ENCODE data around the gene CTNND1.

CTNND1 gene

GRCh38 chr11:57745206-57745605, 16.4 kb upstream of the CTNND1 start:
- no peak for TF ChIP-seq EZH2phosphoT487 (conservative IDR thresholded peaks at IDR 0.05; ENCODE audit: low read length)
- TF ChIP-seq, protein P1, sequence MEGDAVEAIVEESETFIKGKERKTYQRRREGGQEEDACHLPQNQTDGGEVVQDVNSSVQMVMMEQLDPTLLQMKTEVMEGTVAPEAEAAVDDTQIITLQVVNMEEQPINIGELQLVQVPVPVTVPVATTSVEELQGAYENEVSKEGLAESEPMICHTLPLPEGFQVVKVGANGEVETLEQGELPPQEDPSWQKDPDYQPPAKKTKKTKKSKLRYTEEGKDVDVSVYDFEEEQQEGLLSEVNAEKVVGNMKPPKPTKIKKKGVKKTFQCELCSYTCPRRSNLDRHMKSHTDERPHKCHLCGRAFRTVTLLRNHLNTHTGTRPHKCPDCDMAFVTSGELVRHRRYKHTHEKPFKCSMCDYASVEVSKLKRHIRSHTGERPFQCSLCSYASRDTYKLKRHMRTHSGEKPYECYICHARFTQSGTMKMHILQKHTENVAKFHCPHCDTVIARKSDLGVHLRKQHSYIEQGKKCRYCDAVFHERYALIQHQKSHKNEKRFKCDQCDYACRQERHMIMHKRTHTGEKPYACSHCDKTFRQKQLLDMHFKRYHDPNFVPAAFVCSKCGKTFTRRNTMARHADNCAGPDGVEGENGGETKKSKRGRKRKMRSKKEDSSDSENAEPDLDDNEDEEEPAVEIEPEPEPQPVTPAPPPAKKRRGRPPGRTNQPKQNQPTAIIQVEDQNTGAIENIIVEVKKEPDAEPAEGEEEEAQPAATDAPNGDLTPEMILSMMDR (IDR thresholded peaks at IDR 0.05; ENCODE audit: insufficient read depth, low read length, poor library complexity, severe bottlenecking) = no peak
- Histone ChIP-seq H3K9ac (ENCODE audit: low read length) (no peak overlapping the region), H4K20me1 (ENCODE audit: low read depth, low read length) (no peaks in the 10 kb centered on the region), H3K9me3 (ENCODE audit: insufficient read depth, low read length) (no peaks in the 10 kb centered on the region), H3K4me3 (ENCODE audit: insufficient read depth, low read length, poor library complexity, severe bottlenecking) (no peak overlapping the region), H3F3A (ENCODE audit: insufficient read depth) (peaks cover 20% of the 10 kb centered on the region), H3K79me2 (ENCODE audit: insufficient read depth, low read length) (peaks cover 15% of the 10 kb centered on the region), H3K27me3 (ENCODE audit: low read length) (no peaks in the 10 kb centered on the region), H3K27ac (ENCODE audit: low read depth, low read length) (no peak overlapping the region), H2AFZ (ENCODE audit: low read depth, low read length, severe bottlenecking) (no peak overlapping the region), H3K9me2 (replicated peaks; ENCODE audit: insufficient read depth, low read length) (no peaks in the 10 kb centered on the region), H3K36me3 (ENCODE audit: low read length) (0 out of 2 replicates have a peak, but pooled peaks cover 6% of the 10 kb centered on the region), H3K4me2 (ENCODE audit: low read depth, low read length, poor library complexity, severe bottlenecking) (no peak overlapping the region)

DNA sequence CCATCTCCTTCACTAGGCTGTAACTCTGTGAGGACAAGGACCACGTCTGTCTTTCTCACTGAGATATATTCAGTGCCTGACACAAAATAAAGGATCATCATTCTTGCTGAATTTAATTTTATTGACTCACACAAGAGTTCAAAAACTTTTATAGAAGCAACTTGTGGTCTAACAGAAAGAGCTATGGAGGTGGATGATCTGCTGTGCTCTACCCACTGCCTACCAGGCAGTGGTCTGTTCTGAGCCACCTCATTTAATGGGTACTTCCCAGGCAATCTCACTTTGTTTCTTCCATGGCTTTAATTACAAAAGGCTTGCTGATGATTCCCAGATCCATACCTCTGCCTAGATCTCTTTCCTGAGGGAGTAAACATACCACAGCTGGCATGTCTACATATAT, 14.7 kb upstream of the CTNND1 start:
- Histone ChIP-seq H4K20me1 (ENCODE audit: low read depth, low read length) (no peaks in the 10 kb centered on the region), H3K9me2 (replicated peaks; ENCODE audit: insufficient read depth, low read length) (no peaks in the 10 kb centered on the region), H3K36me3 (ENCODE audit: low read length) (0 out of 2 replicates have a peak, but pooled peaks cover 6% of the 10 kb centered on the region), H2AFZ (ENCODE audit: low read depth, low read length, severe bottlenecking) (no peak overlapping the region), H3K27ac (ENCODE audit: low read depth, low read length) (no peak overlapping the region), H3K9me3 (ENCODE audit: insufficient read depth, low read length) (no peaks in the 10 kb centered on the region), H3K9ac (ENCODE audit: low read length) (no peak overlapping the region), H3K79me2 (ENCODE audit: insufficient read depth, low read length) (peaks cover 10% of the 10 kb centered on the region), H3F3A (ENCODE audit: insufficient read depth) (peaks cover 16% of the 10 kb centered on the region), H3K4me3 (ENCODE audit: insufficient read depth, low read length, poor library complexity, severe bottlenecking) (no peak overlapping the region), H3K27me3 (ENCODE audit: low read length) (no peaks in the 10 kb centered on the region), H3K4me2 (ENCODE audit: low read depth, low read length, poor library complexity, severe bottlenecking) (no peak overlapping the region)
- no peak for TF ChIP-seq EZH2phosphoT487 (conservative IDR thresholded peaks at IDR 0.05; ENCODE audit: low read length)
- TF ChIP-seq, protein P1 (IDR thresholded peaks at IDR 0.05; ENCODE audit: insufficient read depth, low read length, poor library complexity, severe bottlenecking) = no peak

DNA sequence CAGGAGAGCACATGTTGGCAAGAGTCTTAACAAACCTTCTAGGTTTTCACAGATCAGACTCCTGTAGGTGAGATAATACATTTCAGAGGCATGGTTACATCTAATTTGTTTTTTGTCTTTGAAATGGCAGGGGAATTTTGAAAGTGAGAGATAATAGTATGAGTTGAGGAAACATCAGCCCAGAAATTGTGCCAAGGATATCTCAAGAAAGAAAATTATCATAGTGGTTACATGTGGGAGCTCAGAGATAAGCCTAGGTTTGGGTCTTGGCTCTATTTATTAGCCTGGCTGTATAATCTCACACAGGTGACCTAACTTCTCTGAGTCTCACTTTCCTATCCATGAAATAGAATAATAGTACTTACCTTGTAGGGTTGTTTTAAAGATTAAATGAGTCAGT, 10.4 kb upstream of the CTNND1 start:
- Histone ChIP-seq H4K20me1 (ENCODE audit: low read depth, low read length) (no peaks in the 10 kb centered on the region), H3K9me3 (ENCODE audit: insufficient read depth, low read length) (no peaks in the 10 kb centered on the region), H3K36me3 (ENCODE audit: low read length) (no peaks in the 10 kb centered on the region), H3K9me2 (replicated peaks; ENCODE audit: insufficient read depth, low read length) (no peaks in the 10 kb centered on the region), H3K27ac (ENCODE audit: low read depth, low read length) (no peak overlapping the region), H2AFZ (ENCODE audit: low read depth, low read length, severe bottlenecking) (no peak overlapping the region), H3K79me2 (ENCODE audit: insufficient read depth, low read length) (no peaks in the 10 kb centered on the region), H3K27me3 (ENCODE audit: low read length) (no peaks in the 10 kb centered on the region), H3K9ac (ENCODE audit: low read length) (no peak overlapping the region), H3F3A (ENCODE audit: insufficient read depth) (peaks cover 5% of the 10 kb centered on the region), H3K4me3 (ENCODE audit: insufficient read depth, low read length, poor library complexity, severe bottlenecking) (no peak overlapping the region), H3K4me2 (ENCODE audit: low read depth, low read length, poor library complexity, severe bottlenecking) (no peak overlapping the region)
- TF ChIP-seq EZH2phosphoT487 (conservative IDR thresholded peaks at IDR 0.05; ENCODE audit: low read length) = no peak
- TF ChIP-seq, protein P1 (IDR thresholded peaks at IDR 0.05; ENCODE audit: insufficient read depth, low read length, poor library complexity, severe bottlenecking) = no peak

Measured in SU-DHL-6 (cell line).